Fibroblast of skin of right quadriceps (primary cell): ENCODE results near the gene TDRD3.
"Not testable (repeated sequence)": the region's sequence is repeated elsewhere in the genome, so short reads cannot be mapped to it uniquely, and the experiment has no call there.

Source experiments
- DNase-seq: peaks from one replicate; pipeline ENCODE4 v3.0.0-alpha.2; 2013

Gene TDRD3

DNA sequence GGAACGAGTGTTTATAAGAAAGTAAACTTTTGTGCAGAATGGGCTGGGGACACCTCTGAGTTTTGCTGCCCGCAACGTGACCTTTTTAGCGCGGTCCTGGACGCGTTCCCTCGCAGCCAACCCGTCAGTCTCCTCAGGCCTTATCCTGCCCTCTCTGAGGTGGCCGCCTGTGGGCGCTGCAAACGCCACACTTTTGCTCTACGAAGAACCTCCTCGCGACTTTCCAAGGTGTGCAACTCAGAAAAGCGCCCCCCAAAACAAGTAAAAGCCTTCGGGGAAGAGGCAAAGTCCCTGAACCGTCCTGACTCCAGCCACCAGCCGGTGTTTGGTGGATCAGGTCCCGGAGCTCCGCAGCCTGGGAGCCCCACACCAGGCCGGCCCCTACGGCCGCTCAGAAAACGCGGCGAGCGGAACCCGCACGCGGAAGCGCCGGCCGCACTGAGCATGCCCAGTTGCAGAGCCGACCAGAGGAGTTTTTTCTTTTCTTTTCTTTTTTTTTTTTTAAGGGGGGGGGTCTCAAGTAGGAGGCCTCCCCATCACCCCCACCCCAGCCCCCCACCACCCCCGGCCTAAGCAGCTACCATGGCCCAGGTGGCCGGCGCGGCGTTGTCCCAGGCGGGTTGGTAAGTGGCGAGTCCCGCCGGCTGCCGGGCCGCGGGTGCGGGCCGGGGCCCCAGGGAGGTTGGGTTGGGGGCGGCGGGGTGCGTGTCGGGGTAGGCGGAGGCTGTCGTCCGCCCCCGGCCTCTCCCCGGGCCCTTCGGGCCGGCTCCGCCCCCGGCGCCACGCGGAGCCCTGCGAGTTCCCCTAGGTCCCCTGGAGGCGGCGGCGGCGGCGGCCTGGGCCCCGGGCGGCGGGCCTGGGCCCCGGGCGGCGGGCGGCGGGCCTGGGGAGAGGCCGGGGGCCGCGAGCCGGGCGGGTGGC is at the start of gene TDRD3:
TSS of gene TDRD3 (plus strand) at position 438 of the 921 bp plus-strand sequence. CDS start at position 583, 145 bp downstream.
- peak; percentile 86 for DNase-seq

DNA sequence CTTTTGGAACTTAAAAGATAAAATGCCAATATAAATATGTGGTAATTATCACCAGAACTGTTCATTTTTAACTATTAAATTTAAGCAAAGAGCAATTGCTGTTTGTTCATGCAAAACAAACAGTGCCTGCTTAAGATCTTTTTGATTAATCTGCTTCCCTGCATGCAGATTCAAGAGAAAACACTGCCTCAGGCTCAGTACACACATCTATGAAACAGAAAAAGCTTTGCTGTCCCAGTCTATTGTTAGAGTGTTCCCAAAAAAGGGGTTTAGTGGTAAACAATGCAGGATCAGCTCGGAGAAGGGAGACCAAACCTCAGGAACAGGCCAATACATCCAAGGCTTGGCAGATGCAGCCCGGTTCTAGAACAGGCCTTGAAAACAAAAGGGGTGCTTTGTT is 49.3 kb upstream of the TDRD3 start:
- DNase-seq, result no peak

DNA sequence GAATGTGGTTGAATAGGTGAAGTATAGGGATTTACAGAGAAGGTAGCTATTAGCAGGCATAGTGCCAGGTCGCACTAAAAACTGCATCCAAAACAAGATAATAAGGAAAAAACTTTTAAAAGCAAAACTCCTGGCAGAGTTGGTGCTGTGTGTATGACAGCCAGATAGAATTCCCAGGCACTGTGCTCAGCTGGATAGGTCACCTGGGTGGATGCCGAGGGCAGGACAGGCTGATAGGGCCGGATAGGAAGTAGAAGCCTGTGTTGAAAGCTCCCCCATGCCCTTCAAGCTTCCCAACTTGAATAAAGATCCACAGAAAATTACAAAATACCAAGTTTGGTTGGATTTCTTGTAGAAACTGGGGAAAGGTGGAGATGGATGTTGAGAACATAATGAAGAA is 48.9 kb upstream of the TDRD3 start:
- DNase-seq, result no peak

DNA sequence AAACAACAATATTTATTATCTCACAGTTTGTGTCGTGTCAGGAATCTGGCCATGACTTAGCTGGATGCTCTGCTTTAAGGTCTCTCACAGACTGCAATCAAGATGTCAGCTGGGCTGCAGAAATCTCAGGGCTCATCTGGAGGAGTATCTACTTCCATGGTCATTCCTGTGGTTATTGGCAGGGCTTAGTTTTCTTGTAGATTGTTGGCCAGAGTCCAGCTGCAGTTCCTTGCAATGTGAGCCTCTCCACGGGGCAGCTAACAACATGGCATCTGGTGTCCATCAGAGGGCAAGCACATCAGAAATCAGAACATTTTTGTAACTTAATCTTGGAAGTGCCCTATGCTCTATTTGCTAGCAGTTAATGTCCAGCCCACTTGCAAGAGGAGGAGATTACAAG is 45.7 kb upstream of the TDRD3 start:
- DNase-seq, result peak; percentile 91

DNA sequence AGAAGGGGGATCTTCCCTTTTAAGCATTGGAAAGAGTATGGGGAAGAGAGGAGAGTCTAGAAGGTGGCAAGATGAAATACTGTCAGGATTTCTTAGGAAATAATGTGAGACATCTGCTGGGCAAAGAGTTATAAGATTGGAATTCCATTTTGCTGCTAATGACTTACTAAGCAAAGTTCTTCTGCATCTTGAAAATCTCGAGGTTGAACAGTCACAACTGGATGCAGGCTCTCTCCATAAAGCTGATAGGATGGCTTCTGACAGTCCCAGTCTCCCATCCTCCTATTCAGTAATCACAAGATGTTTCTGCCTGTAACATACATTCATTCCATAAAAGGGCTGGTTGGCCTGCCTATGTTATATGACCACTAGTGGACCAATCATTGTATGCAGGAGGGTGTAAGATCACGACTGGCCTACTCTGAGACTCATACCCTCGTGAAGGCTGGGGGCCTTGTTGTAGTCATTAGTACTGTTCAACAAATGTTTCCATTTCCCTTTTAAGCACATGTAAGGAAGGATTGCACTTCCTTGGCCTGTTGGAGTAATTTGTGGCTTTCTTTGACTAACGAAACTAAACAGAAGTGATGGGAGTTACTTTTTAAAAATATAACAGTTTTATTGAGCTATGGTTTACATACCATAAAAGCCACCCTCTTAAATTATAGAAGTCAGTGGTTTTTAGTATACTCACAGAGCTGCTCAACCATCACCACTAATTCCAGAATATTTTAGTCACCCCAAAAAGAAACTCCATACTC is 45.0 kb upstream of the TDRD3 start:
- DNase-seq, result peak; percentile 65

DNA sequence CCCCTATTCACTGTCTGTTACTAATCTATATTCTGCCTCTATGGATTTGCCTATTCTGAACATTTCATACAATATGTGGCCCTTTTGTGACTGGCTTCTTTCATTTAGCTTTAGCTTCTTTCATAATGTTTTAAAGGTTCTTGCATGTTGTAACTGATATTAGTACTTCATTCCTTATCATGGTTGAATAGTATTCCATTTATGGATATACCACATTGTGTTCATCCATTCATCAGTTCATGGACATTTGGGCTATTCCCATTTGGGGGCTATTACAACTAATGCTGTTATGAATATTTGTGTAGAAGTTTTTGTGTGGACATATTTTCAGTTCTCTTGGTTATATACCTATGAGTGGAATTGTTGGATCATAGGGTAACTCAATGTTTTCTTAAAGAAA is 44.4 kb upstream of the TDRD3 start:
- DNase-seq, result no peak

DNA sequence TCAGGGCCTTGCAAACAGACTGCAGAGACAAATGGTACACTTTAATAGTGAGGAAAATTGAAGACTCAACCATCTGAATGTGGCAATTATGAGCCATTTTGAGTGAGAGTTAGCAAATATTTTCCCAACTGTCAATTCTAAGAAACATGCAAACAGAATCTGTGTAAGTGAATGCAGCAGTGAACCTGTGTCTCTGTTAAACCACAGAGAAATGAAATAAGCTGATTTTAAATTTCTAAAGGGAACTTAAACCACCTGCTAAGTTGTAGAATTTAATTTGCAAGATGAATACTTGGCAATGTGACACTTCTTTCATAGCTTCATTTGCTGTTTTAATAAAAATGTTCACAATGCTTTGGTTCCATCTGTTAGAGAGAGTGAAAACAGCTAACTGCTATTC is 42.0 kb upstream of the TDRD3 start:
- DNase-seq, result no peak

DNA sequence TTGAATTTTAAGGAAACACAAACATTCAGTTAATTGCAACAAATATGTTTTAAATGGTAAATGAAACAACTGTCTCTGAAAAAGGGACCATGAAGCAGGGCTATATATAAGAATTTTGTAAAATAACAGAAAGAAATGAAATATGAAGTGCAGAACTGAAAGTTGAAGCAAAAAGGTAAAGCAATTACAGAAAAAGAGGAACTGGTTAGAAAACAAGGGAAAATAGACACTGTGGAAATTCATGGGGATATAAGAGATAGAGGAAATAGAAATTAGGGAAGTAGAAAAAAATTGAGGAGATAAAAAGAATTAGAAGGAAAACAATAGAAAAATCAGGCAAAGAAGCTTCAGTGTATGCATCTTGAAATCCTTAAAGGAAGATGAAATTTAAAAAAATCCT is 40.0 kb upstream of the TDRD3 start:
- no peak for DNase-seq

DNA sequence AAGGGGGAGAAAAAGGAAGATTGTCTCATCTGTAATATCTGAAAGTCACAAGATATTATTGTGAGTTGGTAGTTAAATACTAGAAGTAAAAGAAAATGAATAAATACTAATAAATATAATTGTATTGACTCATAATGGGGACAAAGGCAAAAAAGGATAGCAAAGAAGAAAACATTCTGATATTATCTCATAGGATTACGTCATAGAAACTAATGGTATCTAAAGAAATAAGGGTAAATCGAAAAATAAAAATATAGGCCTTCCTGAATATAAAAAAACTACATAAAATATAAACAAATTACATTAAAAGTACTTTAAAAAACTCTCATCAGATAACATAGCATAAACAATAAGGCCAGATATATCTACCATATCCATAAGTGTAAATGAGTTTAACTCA is 38.6 kb upstream of the TDRD3 start:
- DNase-seq, result no peak

DNA sequence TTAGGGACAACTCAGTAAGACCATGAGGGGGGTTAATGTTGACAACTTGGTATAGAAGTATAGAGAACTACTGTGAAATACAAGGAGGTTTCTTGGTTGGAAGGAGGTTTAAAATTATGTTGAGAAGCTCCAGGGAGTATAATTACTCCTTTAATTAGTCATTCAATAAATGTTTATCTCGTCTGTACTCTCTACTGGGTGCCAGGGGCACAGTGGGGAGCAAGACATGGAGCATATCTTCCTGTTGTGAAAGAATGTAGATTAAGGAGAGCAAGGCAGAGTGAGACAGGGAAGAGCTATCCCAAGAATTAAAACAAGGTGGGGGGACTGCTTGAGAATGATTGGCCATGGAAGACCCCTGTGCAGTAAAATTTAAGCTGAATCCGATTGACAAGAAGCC is 33.7 kb upstream of the TDRD3 start:
- no peak for DNase-seq

DNA sequence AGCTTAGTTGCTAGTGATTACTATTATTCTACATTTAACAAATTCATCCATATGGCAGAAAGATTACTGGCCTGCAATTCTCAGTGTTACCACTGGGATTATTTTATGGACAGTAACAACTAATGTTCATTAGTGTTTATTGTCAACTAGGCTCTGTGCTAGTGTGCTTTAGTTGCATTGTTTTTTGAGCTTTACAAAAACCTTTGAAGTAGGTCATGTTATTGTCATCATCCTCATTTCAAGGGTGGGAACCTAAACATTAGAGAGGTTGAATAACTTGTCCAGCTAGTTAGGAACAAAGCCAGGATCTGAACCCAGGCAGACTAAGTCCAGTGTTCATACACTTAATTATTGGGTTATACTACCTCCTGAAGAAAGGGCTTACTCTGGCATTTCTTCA is 27.8 kb upstream of the TDRD3 start:
- DNase-seq, result no peak

DNA sequence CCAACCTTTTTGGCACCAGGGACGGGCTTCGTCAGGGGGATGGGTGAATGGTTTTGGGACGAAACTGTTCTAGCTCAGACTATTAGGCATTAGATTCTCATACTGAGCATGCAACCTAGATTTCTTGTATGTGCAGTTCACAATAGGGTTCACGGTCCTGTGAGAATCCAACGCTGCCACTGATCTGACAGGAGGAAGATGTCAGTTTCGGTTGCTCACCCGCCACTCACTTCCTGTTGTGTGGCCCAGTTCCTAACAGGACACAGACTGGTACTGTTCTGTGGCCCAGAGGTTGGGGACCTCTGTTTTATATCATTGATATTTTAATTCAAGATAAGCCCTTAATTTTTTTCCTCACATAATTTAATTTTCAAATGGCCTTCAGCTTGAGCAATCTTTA is 26.7 kb upstream of the TDRD3 start:
- DNase-seq, result no peak

DNA sequence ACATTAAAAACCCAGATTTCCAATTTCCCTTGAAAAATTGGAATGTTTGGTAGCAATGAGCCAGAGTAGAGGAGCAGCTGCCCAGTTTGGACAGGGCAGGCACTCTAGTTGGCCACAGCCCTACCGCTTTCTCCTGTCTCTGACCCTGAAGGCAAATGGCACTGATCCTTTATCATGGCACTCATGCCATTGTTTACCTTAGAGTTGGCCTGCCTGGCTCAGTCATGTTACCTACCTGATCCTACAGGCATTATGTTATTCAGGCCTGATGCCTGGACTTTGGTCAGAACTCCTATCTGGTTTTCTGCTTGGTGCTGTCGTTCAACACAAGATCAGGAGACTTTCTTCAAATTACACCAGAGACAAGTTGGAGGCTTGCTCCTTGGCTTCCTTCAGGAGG is 24.9 kb upstream of the TDRD3 start:
- no peak for DNase-seq

DNA sequence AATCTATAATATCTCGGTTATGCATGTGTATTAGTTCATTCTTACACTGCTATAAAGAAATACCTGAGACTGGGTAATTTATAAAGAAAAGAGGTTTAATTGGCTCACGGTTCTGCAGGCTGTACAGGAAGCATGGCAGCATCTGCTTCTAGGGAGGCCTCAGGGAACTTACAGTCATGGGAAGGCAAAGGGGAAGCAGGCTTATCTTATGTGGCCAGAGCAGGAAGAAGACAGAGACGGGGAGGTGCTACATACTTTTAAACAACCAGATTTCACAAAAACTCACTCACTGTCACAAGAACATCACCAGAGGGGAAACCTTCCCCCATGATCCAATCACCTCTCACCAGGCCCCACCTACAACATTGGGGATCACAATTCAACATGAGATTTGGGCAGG is 17.7 kb upstream of the TDRD3 start:
- not testable (repeated sequence) for DNase-seq

DNA sequence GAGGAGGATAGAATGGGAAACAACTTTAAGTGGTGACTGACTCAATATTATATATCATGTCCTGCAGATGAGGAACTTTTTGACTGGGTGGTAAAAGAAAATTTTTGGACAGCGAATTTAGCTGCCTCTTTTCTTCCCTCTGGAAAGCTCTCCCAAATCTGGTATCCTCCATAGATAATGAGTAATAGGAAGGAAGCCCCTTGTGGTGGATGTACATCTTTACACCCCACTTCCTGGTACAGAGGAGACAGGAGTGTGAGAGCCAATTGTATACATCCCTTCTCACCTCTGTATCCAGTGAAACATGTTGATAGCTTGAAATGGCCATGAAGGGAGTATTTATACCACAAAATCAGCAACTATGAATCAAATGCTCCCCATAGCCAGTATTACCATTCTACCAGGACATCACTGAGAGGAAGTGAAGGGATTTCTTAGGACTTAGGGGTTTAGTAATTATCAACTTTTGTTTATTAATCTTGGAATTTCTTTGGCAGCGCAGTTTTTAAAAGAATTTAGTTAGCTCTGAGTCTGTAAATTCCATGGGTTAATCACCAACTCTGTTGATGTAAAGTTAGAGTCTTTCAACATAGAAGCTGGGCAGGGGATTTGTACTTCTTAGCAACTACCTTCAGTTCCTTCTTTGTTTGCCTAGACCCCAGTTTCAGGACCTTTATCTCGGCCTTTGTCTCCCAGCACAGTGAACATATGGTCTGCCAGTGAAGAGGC is 17.0 kb upstream of the TDRD3 start:
- DNase-seq, result no peak

DNA sequence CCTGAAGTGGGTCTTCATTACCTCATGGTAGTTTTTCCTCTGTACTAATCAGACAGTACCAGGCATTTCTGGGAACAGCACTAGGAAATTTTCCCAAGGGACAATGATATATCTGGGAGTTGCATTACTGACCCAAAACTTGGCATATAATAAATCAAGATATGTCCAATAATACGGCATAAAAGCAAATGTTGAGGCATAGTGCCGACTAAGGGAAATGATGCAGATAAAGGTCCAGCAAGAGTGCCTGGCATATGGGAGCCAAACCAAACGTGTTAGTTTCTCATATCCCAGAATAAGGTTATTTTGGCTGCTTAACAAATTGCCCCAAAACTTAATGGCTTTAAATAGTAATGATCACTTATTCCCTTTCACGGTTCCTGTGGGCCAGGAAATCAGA is 12.1 kb upstream of the TDRD3 start:
- DNase-seq, result no peak

DNA sequence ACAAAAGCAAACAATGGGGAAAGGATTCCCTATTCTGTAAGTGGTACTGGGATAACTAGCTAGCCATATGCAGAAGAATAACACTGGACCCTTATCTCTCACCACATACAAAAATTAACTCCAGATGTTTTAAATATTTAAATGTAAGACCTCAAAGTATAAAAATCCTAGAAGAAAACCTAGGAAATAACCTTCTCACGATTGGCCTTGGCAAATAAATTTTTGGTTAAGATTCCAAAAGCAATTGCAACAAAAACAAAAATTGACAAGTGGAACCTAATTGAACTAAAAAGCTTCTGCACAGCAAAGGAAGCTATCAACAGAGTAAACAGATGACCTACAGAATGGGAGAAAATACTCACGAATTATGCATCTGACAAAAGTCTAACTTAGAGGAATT is 10.8 kb upstream of the TDRD3 start:
- no peak for DNase-seq

DNA sequence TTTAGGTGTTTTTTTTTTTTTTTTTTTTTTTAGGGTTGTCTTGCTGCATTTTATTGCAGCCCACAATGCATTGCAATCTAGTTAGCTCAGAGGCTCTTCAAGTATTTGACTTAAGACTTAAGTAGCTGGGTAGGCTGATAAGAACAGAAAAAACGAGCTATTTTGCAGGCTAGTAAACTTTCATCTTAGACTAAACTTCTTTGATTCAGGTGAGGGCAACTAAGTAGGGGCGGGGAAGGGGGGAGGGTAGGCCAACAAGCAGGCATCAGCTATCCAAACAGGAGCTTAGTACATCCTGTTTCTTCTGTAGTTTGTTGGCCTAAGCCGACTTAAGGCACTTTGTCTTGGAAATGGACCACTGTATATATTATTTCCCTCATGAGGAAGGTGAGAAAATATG is 4.9 kb upstream of the TDRD3 start:
- DNase-seq, result no peak

DNA sequence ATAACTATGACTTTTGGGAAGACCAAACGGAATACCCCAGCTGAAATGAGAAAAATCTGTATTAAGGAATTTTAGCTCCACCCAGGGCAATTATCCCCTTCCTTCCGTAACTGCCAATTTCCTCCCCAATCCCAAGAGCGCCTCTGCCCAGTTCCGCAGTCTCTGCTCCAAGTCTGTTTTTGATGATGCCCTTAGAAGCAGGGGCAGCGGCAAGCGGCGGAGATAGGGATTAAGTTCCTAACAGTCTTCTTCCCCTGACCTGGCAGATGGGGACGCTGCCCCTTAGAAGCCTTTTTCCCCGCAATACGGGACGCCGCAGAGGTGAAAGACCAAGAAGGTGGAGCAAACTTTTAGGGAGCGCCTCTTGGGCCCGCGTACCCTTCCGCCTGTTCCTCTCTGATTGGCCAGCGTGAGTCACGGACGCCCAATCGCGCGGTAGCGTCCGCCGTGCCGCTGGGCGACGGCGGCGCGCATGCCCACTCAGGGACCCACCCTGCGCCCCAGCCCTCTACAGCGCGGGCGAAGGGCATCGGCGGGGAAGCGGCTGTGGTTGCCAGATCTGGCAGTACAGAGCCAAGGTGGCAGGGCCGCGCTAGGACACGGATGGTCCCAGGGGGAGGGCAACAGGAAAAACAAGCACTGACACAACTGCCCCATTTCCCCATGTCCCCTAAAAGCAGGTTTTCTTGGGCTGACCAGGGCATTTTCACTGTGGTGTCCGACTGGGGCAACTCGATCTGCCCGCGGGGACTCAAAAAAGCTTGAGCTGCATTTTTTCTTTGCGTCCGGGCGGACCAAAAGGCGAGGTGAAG is 843 bp upstream of the TDRD3 start:
- DNase-seq, result peak; percentile 92

DNA sequence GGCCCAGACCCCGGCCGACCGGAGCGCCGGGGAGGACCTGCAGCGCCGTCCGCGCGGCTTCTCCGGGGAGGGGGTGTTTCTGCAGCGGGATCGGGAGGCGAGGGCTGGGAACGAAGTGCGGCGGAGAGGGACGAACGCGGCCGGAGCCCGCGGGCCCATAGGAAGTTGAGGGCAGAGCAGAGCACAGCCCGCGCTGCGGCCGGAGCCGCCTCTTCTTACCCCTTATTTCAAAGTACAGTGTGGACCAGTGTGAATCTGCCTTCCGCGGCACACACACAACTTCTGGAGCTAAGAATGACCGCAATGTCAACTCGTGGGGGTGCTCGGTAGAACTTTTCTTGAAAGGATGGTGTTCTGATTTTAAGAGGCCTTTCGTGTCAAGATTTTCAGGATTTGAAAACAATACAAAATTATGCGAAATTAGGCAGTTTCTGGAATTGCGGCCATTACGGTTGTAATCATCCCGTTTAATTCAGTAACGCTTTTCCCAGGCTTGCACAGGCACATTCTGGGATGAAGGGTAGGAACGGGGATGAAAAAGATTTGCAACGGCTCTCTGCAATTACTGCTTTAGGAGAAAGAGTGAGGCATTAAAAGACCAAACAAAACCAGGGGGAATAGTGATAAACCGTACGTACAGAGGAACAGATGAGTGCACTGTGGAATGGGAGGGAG is 821 bp downstream of the TDRD3 start:
- peak; percentile 55 for DNase-seq

DNA sequence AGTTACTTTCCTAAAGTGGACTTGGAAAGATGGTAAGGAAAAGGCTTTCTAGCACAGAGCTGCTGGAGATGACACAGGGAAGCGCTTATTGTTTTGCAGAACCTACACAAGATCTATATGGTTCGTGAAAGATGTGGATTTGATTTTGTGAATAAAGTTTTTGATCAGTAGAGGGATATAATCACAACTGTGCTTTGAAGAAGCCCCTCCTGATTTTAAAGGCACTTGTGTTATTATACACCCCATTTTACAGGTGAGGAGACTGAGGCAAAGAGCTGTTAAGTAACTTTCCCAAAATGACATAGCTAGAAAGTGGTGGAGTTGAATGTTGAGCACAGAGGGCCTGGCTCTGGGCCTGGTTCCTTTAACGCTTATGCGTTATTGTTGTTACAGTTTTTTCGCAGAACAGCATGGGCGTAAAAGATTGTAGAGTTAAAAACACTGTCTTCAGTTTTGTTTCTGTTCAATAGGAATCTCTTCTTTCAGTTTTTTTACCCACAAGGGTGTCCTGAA is 1.4 kb downstream of the TDRD3 start:
- no peak for DNase-seq
